GM13976 (cell line): ENCODE data around the gene NCOA7.
"Not testable (repeated sequence)": the region's sequence is repeated elsewhere in the genome, so short reads cannot be mapped to it uniquely, and the experiment has no call there.

Source experiments
- DNase-seq: peaks from one replicate; pipeline ENCODE4 v3.0.0; 2012; ENCODE audit warnings: low spot score
- CTCF ChIP-seq: IDR thresholded peaks from 2 replicates; pipeline ENCODE4 v1.5.1; 2012; ENCODE audit warnings: borderline replicate concordance, mild to moderate bottlenecking; ENCODE audit not compliant: insufficient read depth; ENCODE audit errors: extremely low read depth, missing control alignments, control extremely low read depth
- in situ Hi-C: fragments of 300-500 bp; cut with MboI; formaldehyde crosslinking; loops from one replicate; pipeline ENCODE4 v1.12.0; 2022; ENCODE audit warnings: low sequenced_read_pairs, mixed read lengths, inconsistent platforms; ENCODE audit not compliant: unreplicated experiment

Gene NCOA7

GRCh38 chr6:125945378-125946141, 154.8 kb downstream of the NCOA7 start:
- no peak for DNase-seq
- TF ChIP-seq CTCF: no peak
- in situ Hi-C loops: no loop called here

GRCh38 chr6:125947615-125948014, 156.9 kb downstream of the NCOA7 start:
- TF ChIP-seq CTCF: no peak
- DNase-seq: no peak
- in situ Hi-C loops: no loop called here

- in situ Hi-C loops: no loop called here
- DNase-seq: no peak
- TF ChIP-seq CTCF: no peak
Observed at GRCh38 chr6:125948455-125948854, 157.7 kb downstream of the NCOA7 start.

- DNase-seq: no peak
- no peak for TF ChIP-seq CTCF
- in situ Hi-C loops: no loop called here
Observed at GRCh38 chr6:125949069-125949468, 158.3 kb downstream of the NCOA7 start.

GRCh38 chr6:125950293-125950692, 159.5 kb downstream of the NCOA7 start:
- TF ChIP-seq CTCF: no peak
- no peak for DNase-seq
- in situ Hi-C loops: no loop called here

- DNase-seq: not testable (repeated sequence)
Observed at GRCh38 chr6:125950716-125951115, 160.0 kb downstream of the NCOA7 start.

GRCh38 chr6:125951323-125951722, 160.6 kb downstream of the NCOA7 start:
- no peak for DNase-seq
- no peak for TF ChIP-seq CTCF
- in situ Hi-C loops: no loop called here

More at GRCh38 chr6:125950716-125951115, 160.0 kb downstream of the NCOA7 start:
- in situ Hi-C loops: not testable (repeated sequence)
